ENCODE results near the gene COL4A6. TPM values are rescaled to one million over a fixed set of nuclear protein-coding genes. Genes with fewer than 3 reads are reported as not detected.

The COL4A6 gene
- polyA plus RNA-seq, 12 donors: 1.1 to 5.3 (median 2.1) TPM; not detected in 2

DNA sequence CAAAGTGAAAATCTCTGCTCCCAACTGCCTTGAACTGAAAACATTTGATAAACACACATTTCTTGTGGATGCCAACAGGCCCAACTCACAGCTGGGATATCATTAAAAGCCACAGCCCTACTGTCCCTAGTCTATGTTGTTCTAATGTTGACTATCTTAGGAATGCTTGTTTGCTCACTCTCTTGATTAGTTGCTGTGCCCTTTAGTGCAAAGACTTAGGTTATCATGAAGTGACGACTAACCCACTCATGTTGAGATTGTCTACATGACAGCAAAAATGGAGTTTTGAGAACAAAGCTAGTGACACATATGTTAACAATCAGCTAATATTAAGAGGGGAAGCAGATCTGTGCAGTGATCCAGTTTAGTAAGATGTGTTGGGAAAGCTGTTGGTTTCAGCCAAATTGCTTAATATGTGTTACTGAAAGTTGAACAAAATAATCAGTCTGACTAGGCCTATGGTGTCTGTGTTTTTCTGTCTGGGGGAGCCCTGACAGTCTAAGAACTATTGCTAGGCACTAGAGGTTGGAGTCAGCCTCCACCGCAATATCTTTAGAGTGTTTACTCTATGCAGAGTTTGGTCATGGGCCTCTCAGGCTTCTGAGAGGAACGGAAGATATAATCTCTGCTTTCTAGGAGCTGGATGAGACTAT lies 221.2 kb downstream of the COL4A6 start:
- DNase-seq: no peak

DNA sequence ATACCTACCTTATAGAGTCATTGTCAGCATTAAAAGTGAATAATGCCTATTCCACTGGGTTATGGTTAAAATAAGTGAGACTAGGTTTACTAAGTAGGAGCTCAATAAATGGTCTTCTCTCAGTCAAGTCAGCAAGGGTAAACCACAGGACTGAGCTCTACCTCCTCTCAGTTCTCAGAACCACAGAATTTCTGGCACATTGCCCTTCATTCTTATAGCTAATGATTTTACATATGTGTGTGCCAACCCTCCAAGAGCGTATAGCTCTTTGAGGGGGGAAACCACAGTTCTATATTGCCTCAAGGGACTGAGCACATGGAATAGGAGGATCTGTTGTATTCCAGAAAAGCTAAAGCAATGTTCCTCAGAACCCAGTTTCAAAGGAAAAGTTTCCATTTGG lies 221.8 kb downstream of the COL4A6 start:
- no peak for DNase-seq

DNA sequence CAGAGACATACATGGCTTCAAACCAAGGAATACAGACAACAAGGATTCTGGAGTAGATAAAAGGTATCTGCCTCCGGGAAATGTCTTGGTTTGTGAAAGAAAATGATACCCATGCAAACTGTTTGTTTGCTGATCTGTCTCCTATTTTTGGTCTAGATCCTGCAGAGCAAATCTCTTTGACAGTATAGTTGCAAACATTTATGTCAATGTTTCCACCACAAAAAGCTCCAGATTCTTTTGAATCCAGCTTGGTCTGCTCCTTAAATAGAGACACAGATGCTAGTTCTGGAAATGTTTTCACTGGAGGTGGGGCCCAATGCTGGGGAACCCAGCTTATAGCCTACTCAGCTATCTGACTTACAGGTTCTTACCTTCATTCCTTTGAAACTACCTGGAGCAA lies 226.9 kb downstream of the COL4A6 start:
- no peak for DNase-seq

DNA sequence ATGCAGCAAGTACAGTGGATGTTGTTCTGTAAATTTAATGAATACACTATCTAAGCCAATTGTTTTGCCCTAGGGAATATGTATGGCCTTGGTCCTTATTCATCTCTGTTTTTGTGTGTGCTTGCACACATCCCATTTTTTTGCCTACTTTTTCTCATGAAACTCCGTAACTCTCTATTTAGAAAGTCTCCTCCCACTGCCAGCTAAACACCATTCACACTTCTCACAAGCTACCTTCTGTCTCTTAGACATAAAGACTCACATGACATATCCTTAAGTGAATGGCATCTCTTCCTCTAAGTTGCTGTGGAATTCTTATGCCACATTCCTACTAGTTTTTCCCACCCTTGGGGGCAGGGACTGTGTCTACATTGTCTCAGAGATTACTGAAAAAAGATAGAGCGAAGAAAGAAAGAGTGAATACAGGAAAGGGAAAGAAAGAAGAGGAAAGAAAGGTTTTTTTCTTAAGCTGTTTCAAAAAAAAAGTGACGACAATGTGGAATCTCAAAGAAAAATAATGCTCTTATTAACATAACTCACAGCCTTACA lies 229.1 kb downstream of the COL4A6 start:
- no peak for DNase-seq

DNA sequence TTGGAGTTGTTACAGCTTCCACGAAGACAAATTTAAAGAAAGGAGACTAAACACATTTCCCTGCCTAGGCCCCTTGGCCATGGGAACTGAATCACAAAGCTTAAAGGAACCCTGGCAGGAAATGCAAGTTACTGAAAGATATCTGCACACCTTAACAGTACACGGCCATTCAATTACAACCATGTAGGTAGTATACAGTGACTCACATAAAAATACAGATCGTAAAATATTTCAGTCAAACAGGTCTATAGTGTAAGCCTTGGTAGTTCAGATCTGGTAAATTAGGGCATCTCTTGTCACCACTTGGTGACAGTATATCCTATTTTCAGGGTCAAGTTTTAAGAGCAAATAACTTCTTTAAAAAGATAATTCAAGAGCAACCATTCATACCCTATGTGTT lies 234.7 kb downstream of the COL4A6 start:
- no peak for DNase-seq

DNA sequence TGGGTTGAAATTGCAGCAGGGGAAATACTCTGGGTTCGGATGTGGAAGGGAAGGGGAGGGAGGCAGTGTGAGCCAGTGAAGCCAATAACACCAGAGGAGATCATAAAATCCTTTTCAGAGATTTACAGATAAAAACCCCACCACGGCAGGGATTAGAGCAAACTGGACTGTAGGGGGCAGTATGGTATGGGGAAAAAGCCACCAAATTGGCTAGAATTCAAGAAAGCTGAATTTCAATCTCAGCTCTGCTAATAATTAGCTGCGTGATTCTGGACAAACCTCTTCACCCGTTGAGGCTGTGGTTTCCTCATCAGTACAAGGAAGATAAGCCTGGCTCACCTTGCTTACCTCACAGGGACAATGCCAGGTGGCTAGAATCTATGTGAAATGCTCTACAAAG lies 238.5 kb downstream of the COL4A6 start:
- DNase-seq: peak; percentile 20

DNA sequence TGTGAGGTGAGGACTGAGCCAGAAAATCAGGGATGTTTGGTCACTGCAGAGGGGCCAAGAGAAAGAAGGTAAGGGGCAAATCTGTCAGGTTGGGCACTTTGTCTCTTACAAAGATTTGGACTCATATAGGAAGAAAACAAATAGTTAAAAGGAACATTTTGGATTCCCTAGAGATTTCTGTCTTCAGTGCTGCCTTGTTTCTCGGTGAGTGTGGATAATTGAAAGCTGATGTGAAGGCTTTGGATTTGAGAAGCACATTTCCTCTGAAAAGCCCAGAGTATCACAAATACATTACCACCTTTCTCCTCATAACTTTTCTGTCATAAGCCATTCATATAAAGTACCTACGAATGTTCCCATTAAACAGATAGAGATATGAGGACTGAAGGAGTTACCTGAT lies 239.2 kb downstream of the COL4A6 start:
- no peak for DNase-seq

DNA sequence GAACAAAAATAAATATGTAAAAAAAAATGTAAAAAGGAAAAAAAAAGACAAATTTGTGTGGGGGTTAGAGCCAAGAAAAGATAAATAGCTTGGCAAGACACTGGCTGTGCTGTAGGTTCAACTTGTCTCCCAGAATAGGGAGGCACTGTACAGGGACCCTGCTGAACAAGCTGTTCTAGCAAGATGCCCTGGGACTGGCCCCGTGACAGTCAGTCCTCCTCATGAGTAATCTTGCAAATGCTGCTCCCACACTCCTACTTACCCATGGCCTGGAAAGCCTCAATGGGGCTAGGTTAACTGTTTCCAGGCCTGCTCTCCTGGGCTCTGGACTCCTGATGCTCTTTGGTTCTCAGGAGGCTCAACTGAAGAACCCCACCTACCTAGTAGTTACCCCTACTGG lies 239.8 kb downstream of the COL4A6 start:
- no peak for DNase-seq

DNA sequence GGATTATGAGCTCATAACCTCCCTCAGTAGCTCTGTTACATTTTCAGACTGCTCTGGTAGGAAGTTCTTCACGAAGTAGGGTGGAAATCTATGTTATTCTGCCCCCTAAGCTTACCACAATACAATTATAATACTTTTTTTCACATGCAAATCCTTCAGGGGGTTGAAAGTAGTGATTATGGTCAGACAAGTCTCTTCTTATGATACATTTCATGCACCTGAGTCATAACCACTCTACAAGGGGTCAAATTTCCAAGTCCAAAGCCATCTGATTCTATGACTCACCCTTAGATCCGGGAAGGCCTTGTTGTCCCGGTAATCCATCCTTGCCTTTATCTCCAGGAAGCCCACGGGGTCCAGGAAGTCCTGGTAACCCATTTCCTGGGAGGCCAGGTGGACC lies 251.4 kb downstream of the COL4A6 start:
- DNase-seq: no peak

DNA sequence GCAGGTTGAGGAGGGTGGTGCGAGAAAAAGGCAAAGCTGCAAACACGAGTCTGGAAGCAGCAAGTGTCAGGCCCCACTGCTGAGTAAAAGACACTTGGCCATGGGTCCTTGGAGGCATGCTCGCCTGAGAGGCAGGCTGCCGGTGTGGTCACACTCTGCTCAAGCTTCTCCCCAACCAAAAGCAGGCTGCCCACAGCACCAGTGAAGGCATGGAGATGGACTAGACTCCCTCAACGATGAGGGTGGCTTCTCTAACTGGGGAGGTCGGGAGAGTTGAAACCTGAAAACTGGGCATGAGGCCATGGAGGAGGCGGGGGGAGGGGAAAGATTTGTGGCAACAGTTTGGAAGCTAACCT lies 260.1 kb downstream of the COL4A6 start:
- DNase-seq: no peak

DNA sequence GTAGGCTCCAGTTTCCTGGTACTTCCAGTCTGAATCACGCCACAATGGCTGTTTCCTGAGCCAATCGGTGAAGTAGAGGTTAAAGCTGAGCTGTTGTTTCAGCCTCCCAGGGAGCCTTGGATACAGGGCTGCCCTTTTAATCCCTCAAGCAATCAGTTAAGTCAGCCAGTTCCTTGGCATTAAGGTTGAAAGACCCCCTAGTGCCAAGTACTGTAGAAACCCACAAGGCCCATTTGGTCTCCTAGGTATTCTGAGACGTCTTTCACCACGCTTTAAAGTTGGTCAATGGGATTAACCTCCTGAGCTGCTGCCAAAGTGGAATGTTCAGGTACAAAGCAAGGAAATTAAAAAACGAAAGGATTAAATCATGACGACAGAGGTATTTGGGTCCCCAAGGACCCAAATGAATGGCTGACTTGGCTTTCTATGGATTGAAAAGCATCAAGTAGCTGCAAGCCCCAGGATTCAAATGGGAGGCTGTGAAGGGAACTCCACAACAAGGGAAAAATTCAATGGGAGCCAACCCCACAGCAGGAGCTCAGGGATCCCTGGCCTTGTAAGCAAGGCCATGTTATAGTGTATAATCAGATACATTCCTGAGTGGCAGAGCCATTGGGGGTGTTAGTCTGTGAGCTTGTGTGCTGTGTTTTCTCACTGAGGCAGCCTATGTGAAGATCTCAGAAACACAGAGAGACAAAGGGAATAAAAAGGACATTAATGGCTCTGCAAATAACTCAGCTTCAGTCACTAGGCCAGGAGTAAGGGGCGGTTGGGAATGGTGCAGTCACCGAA lies 260.7 kb downstream of the COL4A6 start:
- no peak for DNase-seq

DNA sequence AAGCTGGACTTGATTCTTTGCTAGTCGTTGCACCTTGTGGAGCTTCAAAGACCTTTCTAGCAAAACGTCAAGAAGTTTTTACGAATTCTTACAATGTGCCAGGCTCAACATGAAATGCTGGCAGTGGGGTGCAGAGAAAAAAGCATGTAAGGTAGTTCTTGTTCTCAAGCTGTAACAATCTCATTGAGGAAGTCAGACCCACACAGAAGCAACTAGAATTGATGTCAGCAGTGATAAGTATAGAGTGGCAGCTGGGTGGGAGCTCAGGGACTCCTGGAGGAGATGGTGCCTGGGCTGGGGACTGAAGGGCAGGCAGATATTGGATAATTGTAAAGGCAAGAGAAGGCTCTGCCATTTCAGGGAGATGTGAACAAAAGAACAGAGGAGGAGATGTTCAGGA lies 264.3 kb downstream of the COL4A6 start:
- DNase-seq: no peak

DNA sequence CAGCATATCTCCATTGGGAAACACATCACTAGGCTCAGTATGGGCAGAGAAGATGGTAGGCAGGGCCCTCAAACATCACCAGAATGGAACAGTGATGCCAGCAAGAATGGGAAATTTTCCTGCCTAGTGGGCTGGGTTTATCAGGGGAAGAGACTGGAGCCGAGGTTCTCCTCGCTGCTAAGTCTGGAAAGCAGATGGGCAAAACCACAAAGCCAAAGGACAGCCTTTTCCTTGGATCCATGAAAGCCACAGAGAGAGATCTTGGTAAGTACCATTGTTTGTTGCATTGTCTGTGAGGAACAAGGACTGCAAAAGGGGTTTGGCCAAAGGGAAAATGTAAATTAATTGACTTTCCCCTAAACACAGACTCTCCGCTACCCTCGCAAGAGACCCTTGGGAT lies 266.6 kb downstream of the COL4A6 start:
- no peak for DNase-seq

DNA sequence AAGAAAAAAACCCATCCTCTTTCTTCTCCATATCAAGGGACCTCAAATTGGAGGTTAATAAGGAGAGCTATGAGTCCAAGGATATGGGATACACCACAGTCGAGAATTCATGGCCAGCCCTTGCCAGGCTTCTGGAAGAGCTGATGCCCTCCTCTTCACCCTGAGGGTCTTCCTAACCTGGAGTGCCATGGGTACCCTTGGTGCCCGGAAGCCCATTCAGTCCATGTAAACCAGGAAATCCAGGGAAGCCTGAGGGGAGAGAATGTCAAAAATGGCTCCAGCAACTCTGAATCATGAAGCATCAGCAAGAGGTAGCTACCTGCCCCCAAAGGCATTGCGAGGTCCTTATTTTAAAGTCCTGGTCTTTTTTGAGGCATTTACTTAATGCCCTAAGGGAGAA lies 268.5 kb downstream of the COL4A6 start:
- no peak for DNase-seq

DNA sequence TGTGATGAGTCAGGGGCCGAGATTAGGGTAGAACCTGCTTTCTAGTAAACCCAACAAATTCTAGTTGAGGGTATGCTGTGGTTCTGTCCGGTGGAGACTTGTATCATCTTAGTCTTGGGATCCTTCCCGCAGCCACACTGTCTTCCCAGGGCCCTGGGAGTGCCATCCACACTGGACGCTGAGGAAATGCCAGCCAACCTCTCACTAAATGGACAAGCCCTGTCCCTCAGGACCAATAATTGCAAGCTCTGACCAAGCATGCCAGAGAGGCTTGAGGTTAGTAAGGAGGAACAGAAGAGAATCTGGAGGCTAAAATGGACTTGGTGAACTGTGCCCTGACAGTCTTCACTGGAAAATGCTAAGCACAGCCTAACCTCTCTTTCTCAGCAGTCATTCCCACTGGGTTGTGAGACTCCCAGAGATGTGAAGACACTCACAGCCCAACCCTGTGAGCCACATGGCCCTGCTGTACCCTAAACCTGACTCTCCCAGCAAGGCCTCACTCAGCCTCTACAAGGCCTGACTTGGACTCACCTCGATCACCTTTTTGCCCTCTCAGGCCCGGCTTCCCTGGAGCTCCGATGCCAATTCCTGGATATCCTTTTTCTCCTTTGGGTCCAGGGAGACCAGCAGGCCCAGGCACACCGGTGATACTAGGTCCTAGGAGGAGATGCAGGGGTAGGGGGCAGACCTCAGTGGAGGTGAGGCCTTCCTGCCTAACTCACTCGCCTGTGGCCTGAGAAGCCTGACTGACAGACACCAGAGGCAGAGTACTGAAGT lies 269.1 kb downstream of the COL4A6 start:
- DNase-seq: no peak

DNA sequence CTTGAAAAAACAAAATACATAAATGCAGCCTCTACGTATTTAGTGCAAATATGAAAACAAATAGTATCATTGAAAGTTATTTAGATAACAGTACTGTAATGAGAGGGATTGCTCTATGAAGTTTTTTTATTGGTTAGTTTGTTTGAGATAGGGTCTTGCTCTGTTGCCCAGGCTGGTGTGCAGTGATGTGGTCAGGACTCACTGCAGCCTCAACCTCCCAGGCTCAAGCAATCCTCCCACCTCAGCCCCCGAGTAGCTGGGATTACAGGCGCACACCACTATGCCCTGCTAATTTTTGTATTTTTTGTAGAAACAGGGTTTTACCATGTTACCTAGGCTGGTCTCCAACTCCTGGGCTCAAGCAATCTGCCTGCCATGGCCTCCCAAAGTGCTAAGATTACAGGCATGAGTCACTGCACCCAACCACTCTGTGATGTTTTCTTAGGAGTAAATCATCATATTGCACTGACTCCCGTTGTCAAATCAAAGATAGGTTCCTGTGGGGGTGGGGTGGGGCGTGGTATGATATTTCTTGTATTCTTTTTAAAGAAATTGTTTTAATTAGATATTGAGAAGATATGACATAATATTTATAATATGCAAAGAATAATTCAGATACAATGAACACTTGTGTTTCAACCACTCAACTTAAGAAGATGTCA lies 270.9 kb downstream of the COL4A6 start:
- DNase-seq: no peak

DNA sequence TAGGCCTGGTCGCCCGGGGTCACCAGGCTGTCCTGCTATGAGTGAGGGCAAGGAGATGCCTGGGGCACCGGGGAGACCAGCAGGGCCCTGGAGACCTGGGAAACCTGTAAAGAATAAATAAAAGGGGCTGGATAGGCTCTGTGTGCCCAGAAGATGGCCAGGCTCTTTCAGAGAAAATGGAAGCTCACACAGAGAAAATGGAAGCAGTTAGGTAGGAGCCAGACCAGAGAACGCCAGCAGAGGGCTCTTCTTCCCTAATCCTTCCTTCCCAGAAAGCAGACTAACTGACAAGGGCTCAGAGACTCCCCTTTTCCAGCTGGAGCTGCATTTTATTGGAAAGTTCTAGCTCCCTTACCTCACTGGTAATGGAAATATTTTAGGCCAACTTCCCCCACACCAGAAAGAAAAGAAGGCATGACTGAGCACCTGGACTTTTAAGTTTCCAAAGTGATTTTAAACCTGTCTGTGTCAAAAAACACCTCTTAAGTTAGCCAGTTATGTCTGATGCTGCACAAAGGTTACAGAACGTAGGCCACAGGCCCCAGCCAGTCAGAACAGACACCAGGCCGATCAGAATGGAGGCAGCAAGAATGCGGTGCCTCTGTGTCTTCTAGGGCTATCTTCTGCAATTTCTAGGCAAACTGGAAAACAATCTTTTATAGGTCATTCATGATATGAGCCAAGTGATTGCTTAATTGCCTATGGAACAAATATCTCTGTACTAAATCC lies 272.7 kb downstream of the COL4A6 start:
- peak; percentile 23 for DNase-seq

DNA sequence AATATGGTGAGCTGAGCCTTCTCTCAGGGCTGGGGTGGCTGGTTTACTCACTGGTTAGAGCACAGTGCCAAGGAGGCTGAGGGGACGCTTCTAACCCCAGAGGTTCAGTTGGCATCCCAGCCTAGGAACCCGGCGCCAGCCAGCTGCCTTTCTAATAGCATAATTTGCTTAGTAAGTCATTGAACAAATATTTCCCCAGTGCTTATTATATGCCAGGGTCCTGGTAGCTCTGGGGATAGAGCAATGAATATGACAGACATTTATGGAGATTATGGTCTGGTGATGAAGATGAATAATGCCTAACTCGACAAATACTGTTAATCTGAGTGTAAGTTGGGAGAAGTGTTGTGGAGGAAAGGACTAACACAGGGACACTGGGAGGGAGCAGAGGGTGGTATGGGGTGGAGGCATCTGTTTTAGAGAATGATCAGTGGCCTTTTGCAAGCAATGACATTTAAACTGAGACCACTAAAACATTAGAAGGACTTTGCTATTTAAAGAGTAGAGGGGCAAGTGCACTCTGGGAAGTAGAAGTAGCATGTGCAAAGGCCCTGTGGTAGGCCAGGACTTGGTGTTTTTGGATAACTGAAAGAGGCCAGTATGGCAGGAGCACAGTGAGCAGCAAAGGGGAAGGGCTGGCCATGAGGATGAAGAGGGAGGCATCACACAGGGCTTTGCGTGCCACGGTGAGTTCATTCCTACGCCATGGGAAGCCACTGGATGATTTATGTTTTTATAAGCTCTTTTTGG lies 274.7 kb downstream of the COL4A6 start:
- no peak for DNase-seq

DNA sequence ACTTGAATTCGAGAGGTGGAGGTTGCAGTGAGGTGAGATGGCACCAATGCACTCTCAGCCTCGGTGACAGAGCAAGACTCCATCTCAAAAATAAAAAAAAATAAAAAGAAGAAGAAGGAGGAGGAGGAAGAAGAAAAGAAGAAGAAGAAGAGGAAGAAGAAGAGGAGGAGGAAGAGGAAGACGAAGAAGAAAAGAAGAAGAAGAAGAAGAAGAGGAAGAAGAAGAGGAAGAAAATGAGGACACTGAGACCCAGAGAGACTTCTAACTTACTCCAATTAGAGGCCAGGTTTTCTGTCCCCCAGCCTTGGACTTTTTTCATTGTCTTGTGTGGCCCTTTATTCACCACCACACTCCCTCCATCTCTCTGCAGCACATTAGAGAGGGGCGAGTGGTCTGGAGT lies 276.0 kb downstream of the COL4A6 start:
- DNase-seq: no peak

DNA sequence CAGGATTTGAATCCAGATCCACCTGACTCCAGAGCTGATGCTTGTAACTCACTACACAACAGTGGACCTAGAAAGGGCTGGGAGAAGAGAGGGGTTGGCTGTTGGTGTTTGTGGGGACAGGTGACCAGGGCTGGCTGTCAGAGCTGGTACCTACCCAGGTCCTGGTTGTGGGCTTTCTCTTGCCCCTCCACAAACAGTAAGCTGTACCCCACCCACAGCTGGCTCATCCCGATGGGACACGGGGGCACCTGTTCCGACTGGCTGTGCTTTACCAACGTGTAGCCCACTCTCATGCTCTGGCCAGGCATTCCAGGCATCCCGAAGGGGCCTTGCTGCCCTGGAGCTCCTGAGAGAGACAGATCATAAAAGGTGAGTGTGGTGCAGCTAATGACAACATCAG lies 277.9 kb downstream of the COL4A6 start:
- no peak for DNase-seq

All from muscle of arm (tissue), 12 donors.